ENCODE results near the gene DAB2IP. TPM values are rescaled to one million over a fixed set of nuclear protein-coding genes. Genes with fewer than 3 reads are reported as not detected.
"Not testable (repeated sequence)": the region's sequence is repeated elsewhere in the genome, so short reads cannot be mapped to it uniquely, and the experiment has no call there.

Gene DAB2IP
- total and polyA plus RNA-seq, 2 donors (not counting 1 experiment from before 2014, with no cell fraction given), result 14.6 to 16.5 TPM

- H3K27me3 ChIP-seq (ENCODE audit: control insufficient read depth, insufficient read depth, low read length), result no peaks in the 10 kb centered on the region
- TF ChIP-seq EZH2 (IDR thresholded peaks at IDR 0.05; ENCODE audit: low read length, missing control alignments), result no peak
- TF ChIP-seq, protein P1, sequence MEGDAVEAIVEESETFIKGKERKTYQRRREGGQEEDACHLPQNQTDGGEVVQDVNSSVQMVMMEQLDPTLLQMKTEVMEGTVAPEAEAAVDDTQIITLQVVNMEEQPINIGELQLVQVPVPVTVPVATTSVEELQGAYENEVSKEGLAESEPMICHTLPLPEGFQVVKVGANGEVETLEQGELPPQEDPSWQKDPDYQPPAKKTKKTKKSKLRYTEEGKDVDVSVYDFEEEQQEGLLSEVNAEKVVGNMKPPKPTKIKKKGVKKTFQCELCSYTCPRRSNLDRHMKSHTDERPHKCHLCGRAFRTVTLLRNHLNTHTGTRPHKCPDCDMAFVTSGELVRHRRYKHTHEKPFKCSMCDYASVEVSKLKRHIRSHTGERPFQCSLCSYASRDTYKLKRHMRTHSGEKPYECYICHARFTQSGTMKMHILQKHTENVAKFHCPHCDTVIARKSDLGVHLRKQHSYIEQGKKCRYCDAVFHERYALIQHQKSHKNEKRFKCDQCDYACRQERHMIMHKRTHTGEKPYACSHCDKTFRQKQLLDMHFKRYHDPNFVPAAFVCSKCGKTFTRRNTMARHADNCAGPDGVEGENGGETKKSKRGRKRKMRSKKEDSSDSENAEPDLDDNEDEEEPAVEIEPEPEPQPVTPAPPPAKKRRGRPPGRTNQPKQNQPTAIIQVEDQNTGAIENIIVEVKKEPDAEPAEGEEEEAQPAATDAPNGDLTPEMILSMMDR (conservative IDR thresholded peaks at IDR 0.05 in 1 of 2, IDR thresholded peaks at IDR 0.05 in 1 of 2; ENCODE audit: low read depth in 1 of 2, low read length in 2 of 2), result no peak
Measured at GRCh38 chr9:121613009-121613752, 38.3 kb upstream of the DAB2IP start.

DNA sequence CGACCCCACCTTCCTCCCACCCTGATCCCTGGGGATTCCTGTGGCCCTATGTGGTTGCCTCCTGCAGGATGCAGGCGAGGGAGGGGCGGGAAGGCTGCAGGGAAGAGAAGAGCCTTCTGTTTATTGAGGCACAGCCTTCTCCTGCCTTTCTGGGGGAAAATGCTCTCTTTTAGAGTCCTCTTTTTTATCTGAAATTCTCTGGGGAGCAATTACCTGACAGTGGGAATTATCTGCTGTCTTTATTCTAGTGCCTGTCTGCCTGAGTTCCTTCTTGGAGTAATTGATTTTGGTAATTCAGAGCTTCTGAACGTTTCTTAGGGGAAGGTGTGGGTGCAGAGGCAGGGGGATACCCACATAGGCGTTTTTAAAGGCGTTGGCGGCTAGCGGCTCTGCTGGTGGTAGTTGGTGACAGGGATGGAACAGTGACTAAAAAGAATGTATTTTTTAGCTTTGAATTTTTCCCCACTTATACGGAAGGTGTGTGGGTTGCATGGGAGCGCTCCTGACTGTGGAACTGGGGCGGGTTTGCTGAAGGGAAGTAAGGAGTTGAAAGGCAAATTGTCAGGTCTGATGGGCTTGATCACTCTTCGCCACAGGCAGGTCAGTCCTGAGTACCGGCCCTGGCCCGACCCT, 35.2 kb upstream of the DAB2IP start:
- no peak overlapping the region for H3K4me2 ChIP-seq (ENCODE audit: extremely low read depth, insufficient read depth, low read length)
- no peaks in the 10 kb centered on the region for H3K9me3 ChIP-seq (ENCODE audit: control insufficient read depth, insufficient read depth, low read depth, low read length)
- no peak overlapping the region for H2AFZ ChIP-seq (ENCODE audit: low read length)
- H3K9ac ChIP-seq (ENCODE audit: insufficient read depth, low read length), result no peak overlapping the region
- TF ChIP-seq EZH2 (IDR thresholded peaks at IDR 0.05; ENCODE audit: low read length, missing control alignments), result no peak
- TF ChIP-seq, protein P1 (conservative IDR thresholded peaks at IDR 0.05 in 1 of 2, IDR thresholded peaks at IDR 0.05 in 1 of 2; ENCODE audit: low read depth in 1 of 2, low read length in 2 of 2), result no peak
- H3K36me3 ChIP-seq (ENCODE audit: control insufficient read depth, insufficient read depth, low read length), result no peaks in the 10 kb centered on the region
- no peaks in the 10 kb centered on the region for H3K27me3 ChIP-seq (ENCODE audit: control insufficient read depth, insufficient read depth, low read length)
- H3K4me1 ChIP-seq (ENCODE audit: control insufficient read depth, extremely low read depth, insufficient read depth, low read length), result no peaks in the 10 kb centered on the region
- no peak overlapping the region for H3K27ac ChIP-seq (ENCODE audit: insufficient read depth, low read length)
- H3K79me2 ChIP-seq (ENCODE audit: control insufficient read depth, insufficient read depth, low read length), result no peaks in the 10 kb centered on the region
- DNase-seq (ENCODE audit: low read depth in 2 of 2), result no peak
- no peaks in the 10 kb centered on the region for H4K20me1 ChIP-seq (ENCODE audit: control insufficient read depth, extremely low read depth, insufficient read depth, low read length)
- H3K4me3 ChIP-seq (replicated peaks in 1 of 4; ENCODE audit: control extremely low read depth in 1 of 4, insufficient read depth in 1 of 4, low read depth in 3 of 4, low read length in 4 of 4), result no peak overlapping the region

More at GRCh38 chr9:121613009-121613752, 38.3 kb upstream of the DAB2IP start:
- Histone ChIP-seq H3K9me3 (ENCODE audit: control insufficient read depth, insufficient read depth, low read depth, low read length) (no peaks in the 10 kb centered on the region), H3K9ac (ENCODE audit: insufficient read depth, low read length) (no peak overlapping the region), H3K4me2 (ENCODE audit: extremely low read depth, insufficient read depth, low read length) (no peak overlapping the region), H3K4me1 (ENCODE audit: control insufficient read depth, extremely low read depth, insufficient read depth, low read length) (peaks cover 4% of the 10 kb centered on the region), H2AFZ (ENCODE audit: low read length) (no peak overlapping the region), H3K27ac (ENCODE audit: insufficient read depth, low read length) (no peak overlapping the region), H3K36me3 (ENCODE audit: control insufficient read depth, insufficient read depth, low read length) (no peaks in the 10 kb centered on the region), H3K4me3 (replicated peaks in 1 of 4; ENCODE audit: control extremely low read depth in 1 of 4, insufficient read depth in 1 of 4, low read depth in 3 of 4, low read length in 4 of 4) (no peak overlapping the region), H4K20me1 (ENCODE audit: control insufficient read depth, extremely low read depth, insufficient read depth, low read length) (no peaks in the 10 kb centered on the region), H3K79me2 (ENCODE audit: control insufficient read depth, insufficient read depth, low read length) (no peaks in the 10 kb centered on the region)
- no peak for DNase-seq (ENCODE audit: low read depth in 2 of 2)

GRCh38 chr9:121618504-121618903, 32.9 kb upstream of the DAB2IP start:
- H3K9me3 ChIP-seq (ENCODE audit: control insufficient read depth, insufficient read depth, low read depth, low read length), result no peaks in the 10 kb centered on the region
- no peak overlapping the region for H3K4me2 ChIP-seq (ENCODE audit: extremely low read depth, insufficient read depth, low read length)
- H3K9ac ChIP-seq (ENCODE audit: insufficient read depth, low read length), result no peak overlapping the region
- H3K4me3 ChIP-seq (replicated peaks in 1 of 4; ENCODE audit: control extremely low read depth in 1 of 4, insufficient read depth in 1 of 4, low read depth in 3 of 4, low read length in 4 of 4), result no peak overlapping the region
- no peaks in the 10 kb centered on the region for H3K79me2 ChIP-seq (ENCODE audit: control insufficient read depth, insufficient read depth, low read length)
- DNase-seq (ENCODE audit: low read depth in 2 of 2), result no peak
- H4K20me1 ChIP-seq (ENCODE audit: control insufficient read depth, extremely low read depth, insufficient read depth, low read length), result no peaks in the 10 kb centered on the region
- H3K27me3 ChIP-seq (ENCODE audit: control insufficient read depth, insufficient read depth, low read length), result no peaks in the 10 kb centered on the region
- H3K27ac ChIP-seq (ENCODE audit: insufficient read depth, low read length), result no peak overlapping the region
- peaks cover 3% of the 10 kb centered on the region for H3K4me1 ChIP-seq (ENCODE audit: control insufficient read depth, extremely low read depth, insufficient read depth, low read length)
- no peak for TF ChIP-seq EZH2 (IDR thresholded peaks at IDR 0.05; ENCODE audit: low read length, missing control alignments)
- TF ChIP-seq, protein P1 (conservative IDR thresholded peaks at IDR 0.05 in 1 of 2, IDR thresholded peaks at IDR 0.05 in 1 of 2; ENCODE audit: low read depth in 1 of 2, low read length in 2 of 2), result no peak
- H3K36me3 ChIP-seq (ENCODE audit: control insufficient read depth, insufficient read depth, low read length), result no peaks in the 10 kb centered on the region
- H2AFZ ChIP-seq (ENCODE audit: low read length), result no peak overlapping the region

GRCh38 chr9:121618910-121619309, 32.5 kb upstream of the DAB2IP start:
- not testable (repeated sequence) for H3K27me3 ChIP-seq (ENCODE audit: control insufficient read depth, insufficient read depth, low read length); H3K4me3 ChIP-seq (replicated peaks in 1 of 4; ENCODE audit: control extremely low read depth in 1 of 4, insufficient read depth in 1 of 4, low read depth in 3 of 4, low read length in 4 of 4); H3K4me2 ChIP-seq (ENCODE audit: extremely low read depth, insufficient read depth, low read length); H2AFZ ChIP-seq (ENCODE audit: low read length); DNase-seq (ENCODE audit: low read depth in 2 of 2); H3K4me1 ChIP-seq (ENCODE audit: control insufficient read depth, extremely low read depth, insufficient read depth, low read length); H3K9me3 ChIP-seq (ENCODE audit: control insufficient read depth, insufficient read depth, low read depth, low read length); H3K36me3 ChIP-seq (ENCODE audit: control insufficient read depth, insufficient read depth, low read length); H4K20me1 ChIP-seq (ENCODE audit: control insufficient read depth, extremely low read depth, insufficient read depth, low read length); H3K27ac ChIP-seq (ENCODE audit: insufficient read depth, low read length); H3K79me2 ChIP-seq (ENCODE audit: control insufficient read depth, insufficient read depth, low read length); H3K9ac ChIP-seq (ENCODE audit: insufficient read depth, low read length)
